AG04450 (cell line): ENCODE data around the gene MED26. TPM values are rescaled to one million over a fixed set of nuclear protein-coding genes. Genes with fewer than 3 reads are reported as not detected.

ENCODE experiments used
- CTCF ChIA-PET: fragments of 300-600, 350-600 bp; formaldehyde crosslinking; extraction: SDS; loops from one replicate; lab custom pipeline; 2022; ENCODE audit warnings: antibody characterized with exemption, inconsistent platforms; lab: Charles Lee
- POLR2A ChIA-PET: fragments of 350-600 bp; formaldehyde crosslinking; extraction: SDS; loops from one replicate; lab custom pipeline; 2021; ENCODE audit warnings: antibody characterized with exemption, inconsistent platforms; lab: Yijun Ruan, JAX
- DNase-seq: peaks from one replicate; pipeline ENCODE4 v3.0.0-alpha.2; 2011; ENCODE audit warnings: low read depth, low spot score
- H3K27ac ChIP-seq: one replicate; pipeline ENCODE4 v1.5.1; 2012; ENCODE audit warnings: low read depth, low read length, control low read depth
- H3K27me3 ChIP-seq: one replicate; pipeline ENCODE4 v1.6.0; 2012; ENCODE audit warnings: low read length; ENCODE audit not compliant: control insufficient read depth, insufficient read depth
- H3K4me3 ChIP-seq: 2 replicates; pipeline ENCODE4 v1.5.1; 2011; ENCODE audit warnings: mild to moderate bottlenecking, low read depth, low read length, control low read depth
- H3K9me3 ChIP-seq: 2 replicates; pipeline ENCODE4 v1.5.1; 2012; ENCODE audit warnings: low read length; ENCODE audit not compliant: control insufficient read depth, insufficient read depth
- polyA plus RNA-seq: library from polyadenylated mRNA; depleted of rRNA; stranded (reverse); fragments of >200 nt; gene quantifications from 2 replicates; pipeline ENCODE4 v1.2.3, GENCODE V29; 2011
- TF ChIP-seq, protein P1 (sequence below): IDR thresholded peaks from 2 replicates; pipeline ENCODE4 v1.5.1; 2011; ENCODE audit warnings: low read depth, low read length, control low read depth, inconsistent platforms

The MED26 gene
- polyA plus RNA-seq, 1 experiment, result 3.0 TPM

DNA sequence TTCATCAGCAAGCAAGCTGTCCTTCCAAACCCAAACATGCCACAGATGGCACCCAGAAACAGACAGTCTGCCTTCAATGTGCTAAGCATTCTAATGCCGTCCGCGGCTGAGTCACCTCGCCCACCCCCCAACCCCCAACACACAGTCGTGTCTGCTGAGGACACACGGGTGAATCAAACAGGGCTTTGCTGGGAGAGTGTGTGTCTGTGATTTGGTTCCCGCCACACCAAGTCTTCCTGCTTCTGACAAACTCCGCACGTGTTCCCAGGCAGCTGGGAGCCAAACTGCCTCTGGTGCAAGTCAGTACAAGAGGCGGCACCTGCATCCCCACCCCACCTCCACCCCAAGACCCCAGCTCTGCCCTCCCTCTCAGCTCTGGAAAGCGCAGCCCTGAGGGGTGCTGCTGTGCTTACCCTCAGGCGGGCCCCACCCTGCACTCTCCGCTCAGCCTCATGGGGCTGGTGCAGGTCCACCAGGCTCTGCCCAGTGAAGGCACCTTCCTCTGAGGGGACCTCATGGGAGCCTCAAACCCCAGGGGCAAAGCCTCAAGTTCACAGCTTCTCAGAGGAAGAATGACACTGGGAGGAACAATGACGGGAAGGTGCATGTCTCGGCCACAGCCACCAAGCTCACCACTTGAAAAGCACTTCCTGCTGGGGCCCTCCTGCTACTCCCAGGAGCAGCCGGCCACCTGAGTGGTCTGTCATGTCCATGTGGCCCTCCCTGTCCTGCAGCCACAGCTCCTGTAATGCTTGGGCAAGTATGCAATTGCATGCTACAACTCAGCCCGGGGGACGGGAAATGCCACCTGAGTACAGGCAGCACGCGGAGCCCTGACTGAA lies 40.8 kb downstream of the MED26 start:
- POLR2A ChIA-PET, result interaction anchor here (0.7 kb wide), 1 partner anchor 207 kb away, joined by 5 read pairs; no protein-coding TSS in a partner anchor
- CTCF ChIA-PET, result interaction anchor here (0.6 to 0.7 kb wide), 2 partner anchors 73 to 616 kb away, joined by 3 read pairs; no protein-coding TSS in a partner anchor
- TF ChIP-seq, protein P1, sequence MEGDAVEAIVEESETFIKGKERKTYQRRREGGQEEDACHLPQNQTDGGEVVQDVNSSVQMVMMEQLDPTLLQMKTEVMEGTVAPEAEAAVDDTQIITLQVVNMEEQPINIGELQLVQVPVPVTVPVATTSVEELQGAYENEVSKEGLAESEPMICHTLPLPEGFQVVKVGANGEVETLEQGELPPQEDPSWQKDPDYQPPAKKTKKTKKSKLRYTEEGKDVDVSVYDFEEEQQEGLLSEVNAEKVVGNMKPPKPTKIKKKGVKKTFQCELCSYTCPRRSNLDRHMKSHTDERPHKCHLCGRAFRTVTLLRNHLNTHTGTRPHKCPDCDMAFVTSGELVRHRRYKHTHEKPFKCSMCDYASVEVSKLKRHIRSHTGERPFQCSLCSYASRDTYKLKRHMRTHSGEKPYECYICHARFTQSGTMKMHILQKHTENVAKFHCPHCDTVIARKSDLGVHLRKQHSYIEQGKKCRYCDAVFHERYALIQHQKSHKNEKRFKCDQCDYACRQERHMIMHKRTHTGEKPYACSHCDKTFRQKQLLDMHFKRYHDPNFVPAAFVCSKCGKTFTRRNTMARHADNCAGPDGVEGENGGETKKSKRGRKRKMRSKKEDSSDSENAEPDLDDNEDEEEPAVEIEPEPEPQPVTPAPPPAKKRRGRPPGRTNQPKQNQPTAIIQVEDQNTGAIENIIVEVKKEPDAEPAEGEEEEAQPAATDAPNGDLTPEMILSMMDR, result no peak
- Histone ChIP-seq H3K9me3 (no peaks in the 10 kb centered on the region; the same call in 1 of the 2 replicates), H3K4me3 (no peak overlapping the region), H3K27ac (peak overlapping the region; percentile 21), H3K27me3 (no peaks in the 10 kb centered on the region)
- no peak for DNase-seq

GRCh38 chr19:16586477-16586871 lies 41.5 kb downstream of the MED26 start:
- Histone ChIP-seq H3K27me3 (no peaks in the 10 kb centered on the region), H3K9me3 (no peaks in the 10 kb centered on the region; the same call in 1 of the 2 replicates), H3K27ac (no peak overlapping the region), H3K4me3 (no peak overlapping the region)
- ChIA-PET POLR2A (no interaction called here), CTCF (interaction anchor here (0.6 kb wide), 1 partner anchor 615 kb away, joined by 3 read pairs; no protein-coding TSS in a partner anchor)
- TF ChIP-seq, protein P1, result no peak
- DNase-seq, result no peak

DNA sequence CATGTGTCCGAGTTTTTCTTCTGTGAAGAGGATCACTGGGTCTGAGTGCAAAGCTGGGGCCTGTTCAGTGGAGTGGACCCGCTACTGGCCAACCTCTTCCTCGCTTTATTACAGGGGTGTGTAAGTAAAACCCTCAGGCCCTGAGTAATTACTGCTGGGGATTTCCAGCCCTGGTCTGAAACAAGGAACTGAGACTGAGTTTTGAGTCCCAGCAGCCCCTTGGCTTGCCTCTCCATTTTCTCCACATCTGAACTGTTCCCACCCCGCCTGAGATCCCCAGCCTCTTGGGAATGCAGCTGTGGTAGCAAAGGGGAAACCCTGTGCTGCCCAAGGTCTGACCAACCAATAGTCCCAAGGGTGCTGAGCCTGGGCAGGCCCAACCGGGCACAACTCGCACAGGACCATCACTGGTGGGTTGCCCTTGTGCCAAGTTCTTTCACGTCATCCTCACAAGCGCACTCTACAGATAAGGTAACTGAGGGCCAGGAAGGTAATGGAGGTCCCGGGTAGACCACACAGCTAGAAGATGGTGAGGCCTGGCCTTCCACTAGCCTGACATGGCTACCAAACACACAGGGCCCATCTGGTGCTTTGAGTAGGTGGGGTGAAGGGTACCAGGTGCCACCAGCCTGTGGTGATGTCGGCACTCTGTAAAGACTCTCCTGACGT lies 42.1 kb downstream of the MED26 start:
- TF ChIP-seq, protein P1, result no peak
- H3K9me3 ChIP-seq, result no peaks in the 10 kb centered on the region; the same call in 1 of the 2 replicates
- H3K27ac ChIP-seq, result peak overlapping the region; percentile 11
- no peak overlapping the region for H3K4me3 ChIP-seq
- no peak for DNase-seq
- CTCF ChIA-PET, result no interaction called here
- POLR2A ChIA-PET, result no interaction called here
- no peaks in the 10 kb centered on the region for H3K27me3 ChIP-seq

DNA sequence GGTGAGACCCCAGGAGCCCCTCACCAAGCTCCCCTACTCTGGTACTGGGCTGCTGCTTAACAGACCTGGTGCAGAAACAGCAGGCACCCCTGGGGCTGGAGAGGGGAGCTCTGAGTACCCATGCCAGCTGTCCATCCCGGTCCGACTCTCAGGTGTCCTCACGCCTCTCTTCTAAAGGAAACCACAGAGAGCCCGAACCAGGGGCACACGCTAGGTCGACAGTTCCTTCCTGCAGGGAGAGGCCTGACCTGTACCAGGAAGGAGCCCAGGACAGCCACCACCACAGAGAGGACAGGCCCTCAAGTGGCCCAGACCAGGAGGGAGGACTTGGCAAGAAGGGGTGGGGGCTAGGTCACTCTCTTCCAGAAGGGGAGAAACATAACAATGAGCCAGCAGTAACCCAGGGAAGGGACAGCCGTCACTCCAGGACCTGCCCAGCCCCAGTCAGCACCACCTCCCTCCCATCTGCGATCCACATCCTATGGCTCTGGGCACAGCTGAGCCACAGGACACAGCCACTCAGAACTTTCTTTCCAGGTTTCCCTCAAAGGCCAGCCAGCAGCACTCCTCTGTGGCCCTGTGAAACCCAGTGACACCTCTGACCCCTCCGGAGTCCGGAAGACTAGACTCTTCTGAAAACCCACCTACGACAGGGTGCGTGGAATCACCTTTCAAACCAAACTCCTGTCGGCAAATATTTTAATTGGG lies 42.8 kb downstream of the MED26 start:
- TF ChIP-seq, protein P1, result no peak
- peak overlapping the region; percentile 47 for H3K27ac ChIP-seq
- POLR2A ChIA-PET, result interaction anchor here (0.8 to 1.6 kb wide), 5 partner anchors 9 to 43 kb away, joined by 3 to 5 read pairs (median 3); partner anchors contain the start of gene MED26
- H3K27me3 ChIP-seq, result no peaks in the 10 kb centered on the region
- no peaks in the 10 kb centered on the region; the same call in 1 of the 2 replicates for H3K9me3 ChIP-seq
- no peak overlapping the region for H3K4me3 ChIP-seq
- DNase-seq, result no peak
- CTCF ChIA-PET, result no interaction called here
